HEK293 (cell line): ENCODE data around the gene HPX.
A peak's percentile ranks its signal among the peaks of the same experiment; 100 is the strongest.

Experiments
- CTCF ChIA-PET: fragments of 350-600 bp; formaldehyde crosslinking; extraction: SDS; loops from one replicate; lab custom pipeline; 2021; ENCODE audit warnings: antibody characterized with exemption; lab: Yijun Ruan, JAX
- POLR2A ChIA-PET: fragments of 300-600 bp; formaldehyde crosslinking; extraction: SDS; loops from one replicate; lab custom pipeline; 2020; ENCODE audit warnings: antibody characterized with exemption, inconsistent platforms; lab: Yijun Ruan, JAX
- H3K27ac ChIP-seq: fragments of 200-500 bp; sonication (Bioruptor generic); 2 replicates; pipeline ENCODE4 v1.5.1; 2014; ENCODE audit warnings: low read depth, low read length, control low read depth, inconsistent platforms; ENCODE audit errors: extremely low read depth
- H3K36me3 ChIP-seq, 2 experiments: fragments of 200-500 bp in 1 of 2; sonication (Bioruptor generic) in 1 of 2; 1 replicate in 1 of 2; 2 replicates in 1 of 2; pipeline ENCODE4 v1.5.1; 2014 to 2017; ENCODE audit warnings: inconsistent platforms in 2 of 2, low read length in 2 of 2; ENCODE audit not compliant: control insufficient read depth in 2 of 2, insufficient read depth in 1 of 2
- H3K4me1 ChIP-seq: fragments of 200-500 bp; sonication (Bioruptor generic); 2 replicates; pipeline ENCODE4 v1.5.1; 2014; ENCODE audit warnings: mild to moderate bottlenecking, low read length, inconsistent platforms; ENCODE audit not compliant: control insufficient read depth, insufficient read depth
- H3K4me3 ChIP-seq: 2 replicates; pipeline ENCODE4 v1.5.1; 2011; ENCODE audit warnings: low read depth, mild to moderate bottlenecking, control low read depth, low read length, moderate library complexity
- H3K9me3 ChIP-seq: fragments of 200-500 bp; sonication (Bioruptor generic); 2 replicates; pipeline ENCODE4 v1.5.1; 2014; ENCODE audit warnings: low read depth, low read length, inconsistent platforms; ENCODE audit not compliant: control insufficient read depth, insufficient read depth
- BCL11B ChIP-seq: fragments of 450-650 bp; formaldehyde crosslinking; IDR thresholded peaks from 2 replicates; pipeline ENCODE4 v1.5.1; 2016; ENCODE audit warnings: low read depth, missing biosample characterization, missing genetic modification characterization
- GLI2 ChIP-seq: fragments of 450-650 bp; formaldehyde crosslinking; IDR thresholded peaks from 2 replicates; pipeline ENCODE4; 2017; ENCODE audit warnings: missing biosample characterization, missing genetic modification characterization, low read depth, borderline replicate concordance
- GLI4 ChIP-seq: fragments of 450-650 bp; formaldehyde crosslinking; IDR thresholded peaks from 2 replicates; pipeline ENCODE4 v1.5.1; 2016; ENCODE audit warnings: missing biosample characterization, missing genetic modification characterization
- KLF10 ChIP-seq: fragments of 450-650 bp; IDR thresholded peaks from 2 replicates; pipeline ENCODE4 v1.5.1; 2018; ENCODE audit warnings: missing biosample characterization, mild to moderate bottlenecking, missing genetic modification characterization
- KLF7 ChIP-seq: fragments of 450-650 bp; formaldehyde crosslinking; IDR thresholded peaks from 2 replicates; pipeline ENCODE4 v1.5.1; 2016; ENCODE audit warnings: missing biosample characterization, missing genetic modification characterization, borderline replicate concordance
- OSR2 ChIP-seq: fragments of 450-650 bp; formaldehyde crosslinking; IDR thresholded peaks from 2 replicates; pipeline ENCODE4 v1.5.1; 2016; ENCODE audit warnings: missing biosample characterization, missing genetic modification characterization
- YY2 ChIP-seq: fragments of 450-650 bp; formaldehyde crosslinking; IDR thresholded peaks from 2 replicates; pipeline ENCODE4 v1.5.1; 2016; ENCODE audit warnings: missing biosample characterization, missing genetic modification characterization
- ZNF157 ChIP-seq: fragments of 450-650 bp; formaldehyde crosslinking; IDR thresholded peaks from 2 replicates; pipeline ENCODE4 v1.5.1; 2016; ENCODE audit warnings: missing biosample characterization, missing genetic modification characterization
- ZNF239 ChIP-seq: fragments of 450-650 bp; formaldehyde crosslinking; IDR thresholded peaks from 2 replicates; pipeline ENCODE4 v1.5.1; 2016; ENCODE audit warnings: missing biosample characterization, missing genetic modification characterization
- ZNF274 ChIP-seq, 2 experiments: fragments of 200-500 bp in 1 of 2; fragments of 450-650 bp in 1 of 2; sonication (Bioruptor generic) in 1 of 2; formaldehyde crosslinking in 1 of 2; IDR thresholded peaks; 2 replicates each; pipeline versions ENCODE4 v1.5.1 to v1.6.1; 2014 to 2016; ENCODE audit warnings: borderline replicate concordance in 1 of 2, inconsistent platforms in 1 of 2, low read length in 1 of 2, missing biosample characterization in 1 of 2, missing genetic modification characterization in 1 of 2
- ZNF324 ChIP-seq: fragments of 450-650 bp; formaldehyde crosslinking; IDR thresholded peaks from 2 replicates; pipeline ENCODE4 v1.5.1; 2016; ENCODE audit warnings: missing biosample characterization, missing genetic modification characterization
- ZNF404 ChIP-seq: fragments of 450-650 bp; formaldehyde crosslinking; IDR thresholded peaks from 2 replicates; pipeline ENCODE4 v1.5.1; 2017; ENCODE audit warnings: missing biosample characterization, missing genetic modification characterization
- ZNF585B ChIP-seq: fragments of 450-650 bp; formaldehyde crosslinking; IDR thresholded peaks from 2 replicates; pipeline ENCODE4 v1.5.1; 2016; ENCODE audit warnings: missing biosample characterization, missing genetic modification characterization
- ZNF664 ChIP-seq: fragments of 450-650 bp; formaldehyde crosslinking; IDR thresholded peaks from 2 replicates; pipeline ENCODE4 v1.5.1; 2016; ENCODE audit warnings: missing biosample characterization, missing genetic modification characterization
- ZNF707 ChIP-seq: fragments of 450-650 bp; formaldehyde crosslinking; IDR thresholded peaks from 2 replicates; pipeline ENCODE4 v1.5.1; 2016; ENCODE audit warnings: missing biosample characterization, missing genetic modification characterization
- ZNF830 ChIP-seq: fragments of 450-650 bp; IDR thresholded peaks from 2 replicates; pipeline ENCODE4 v1.5.0; 2018; ENCODE audit warnings: missing biosample characterization, missing genetic modification characterization, low read depth, mild to moderate bottlenecking, moderate library complexity
- ZXDB ChIP-seq: fragments of 450-650 bp; formaldehyde crosslinking; IDR thresholded peaks from 2 replicates; pipeline ENCODE4 v1.5.1; 2016; ENCODE audit warnings: missing biosample characterization, missing genetic modification characterization
- TF ChIP-seq, protein P1 (sequence below): fragments of 450-650 bp; formaldehyde crosslinking; IDR thresholded peaks from 2 replicates; pipeline ENCODE4 v1.5.1; 2017; ENCODE audit warnings: missing biosample characterization, mild to moderate bottlenecking, missing genetic modification characterization, moderate library complexity
- TF ChIP-seq, protein P2 (sequence below): fragments of 450-650 bp; formaldehyde crosslinking; IDR thresholded peaks from 2 replicates; pipeline ENCODE4 v1.5.1; 2016; ENCODE audit warnings: missing biosample characterization, missing genetic modification characterization
- TF ChIP-seq, protein P3 (sequence below): IDR thresholded peaks from 2 replicates; pipeline ENCODE4 v1.6.1; 2011; ENCODE audit warnings: mild to moderate bottlenecking, low read depth, low read length, borderline replicate concordance

The HPX gene

DNA sequence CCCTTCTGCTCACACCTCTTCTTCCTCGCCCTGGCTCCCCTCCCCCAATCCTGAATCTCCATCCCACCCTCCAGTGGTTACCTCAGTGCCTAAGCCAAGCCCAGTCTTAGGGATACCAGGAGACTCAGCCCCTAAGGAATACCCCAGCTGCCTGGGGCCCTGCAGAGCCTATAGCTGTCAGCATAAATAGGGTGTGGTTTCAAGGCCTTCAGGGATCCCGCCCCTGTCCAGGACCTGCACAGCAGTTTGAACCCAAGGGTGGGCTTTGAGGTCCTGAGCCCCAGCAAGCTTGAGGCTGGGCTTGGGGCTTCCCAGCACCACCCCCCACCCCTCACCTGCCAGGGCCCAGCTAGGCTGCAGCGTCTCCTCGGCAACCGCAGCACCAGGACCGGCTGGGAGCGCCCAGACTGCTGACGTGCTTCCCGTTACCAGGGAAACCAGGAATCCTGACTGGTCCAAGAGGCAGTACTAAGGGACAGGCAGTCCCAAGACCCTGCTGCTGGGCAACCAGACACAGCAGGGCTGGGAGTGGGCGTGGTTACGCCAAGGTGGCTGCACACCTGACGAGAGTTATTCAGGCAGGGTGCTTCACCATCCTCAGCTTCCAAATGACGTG, 35.6 kb downstream of the HPX start:
- CTCF ChIA-PET, result interaction anchor here (1.0 to 1.7 kb wide), 3 partner anchors 27 to 126 kb away, joined by 3 to 5 read pairs (median 3); no protein-coding TSS in a partner anchor
- Histone ChIP-seq H3K9me3 (no peaks in the 10 kb centered on the region), H3K36me3 (peaks cover 0 to 66% of the 10 kb centered on the region in 2 experiments; a peak in 1 of 3 replicates), H3K4me3 (no peak overlapping the region), H3K27ac (no peak overlapping the region), H3K4me1 (no peaks in the 10 kb centered on the region)
- POLR2A ChIA-PET, result no interaction called here
- no peak for TF ChIP-seq BCL11B (tag by site-specific recombination)
- TF ChIP-seq, protein P1, sequence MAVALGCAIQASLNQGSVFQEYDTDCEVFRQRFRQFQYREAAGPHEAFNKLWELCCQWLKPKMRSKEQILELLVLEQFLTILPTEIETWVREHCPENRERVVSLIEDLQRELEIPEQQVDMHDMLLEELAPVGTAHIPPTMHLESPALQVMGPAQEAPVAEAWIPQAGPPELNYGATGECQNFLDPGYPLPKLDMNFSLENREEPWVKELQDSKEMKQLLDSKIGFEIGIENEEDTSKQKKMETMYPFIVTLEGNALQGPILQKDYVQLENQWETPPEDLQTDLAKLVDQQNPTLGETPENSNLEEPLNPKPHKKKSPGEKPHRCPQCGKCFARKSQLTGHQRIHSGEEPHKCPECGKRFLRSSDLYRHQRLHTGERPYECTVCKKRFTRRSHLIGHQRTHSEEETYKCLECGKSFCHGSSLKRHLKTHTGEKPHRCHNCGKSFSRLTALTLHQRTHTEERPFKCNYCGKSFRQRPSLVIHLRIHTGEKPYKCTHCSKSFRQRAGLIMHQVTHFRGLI, result 0 out of 2 replicates have a peak, but pooled peaks have one; percentile 8

DNA sequence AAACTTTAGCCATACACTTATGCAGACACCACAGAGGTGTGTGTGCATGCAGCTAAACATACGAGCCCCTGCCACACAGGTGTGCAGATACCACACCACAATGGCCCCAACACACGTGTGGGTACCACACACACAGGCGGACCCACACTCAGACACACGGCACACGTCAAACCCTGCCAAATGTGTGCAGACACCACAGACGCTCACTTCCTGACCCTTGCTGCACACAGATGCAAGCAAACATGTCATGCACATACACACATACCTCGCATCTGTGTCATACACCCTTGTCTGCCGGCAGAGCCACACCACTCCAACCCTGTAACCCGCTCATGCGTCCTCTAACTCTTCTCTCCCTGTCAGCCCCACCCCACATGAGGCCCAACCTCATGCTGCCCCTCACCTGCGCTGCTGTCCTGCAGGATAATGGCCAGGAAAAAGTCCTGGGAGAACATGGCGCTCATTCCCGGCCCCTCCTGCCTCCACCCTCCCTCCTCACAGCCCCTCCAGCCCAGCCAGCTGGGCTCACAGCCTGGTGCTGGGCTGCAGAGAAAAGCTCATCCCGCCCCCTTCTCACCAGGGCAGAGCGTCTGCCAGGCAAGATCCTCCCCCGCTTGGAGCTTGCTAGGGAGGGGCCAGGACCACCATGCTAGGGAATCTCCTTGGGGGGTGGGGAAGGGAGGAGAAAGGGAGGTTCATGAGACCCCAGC, 36.3 kb downstream of the HPX start:
- H3K4me1 ChIP-seq, result no peaks in the 10 kb centered on the region
- no peaks in the 10 kb centered on the region for H3K9me3 ChIP-seq
- POLR2A ChIA-PET, result no interaction called here
- CTCF ChIA-PET, result interaction anchor here (1.0 to 1.9 kb wide), 3 partner anchors 39 to 126 kb away, joined by 3 to 4 read pairs (median 3); no protein-coding TSS in a partner anchor
- TF ChIP-seq ZNF664 (tag by site-specific recombination) (no peak), ZNF830 (tag by site-specific recombination) (no peak), GLI2 (tag by site-specific recombination) (no peak), BCL11B (tag by site-specific recombination) (no peak), ZXDB (no peak), ZNF274 (IDR thresholded peaks at IDR 0.05; ENCODE audit: low read length) (no peak), ZNF274 (tag by site-specific recombination; IDR thresholded peaks at IDR 0.05; ENCODE audit: borderline replicate concordance) (no peak)
- TF ChIP-seq, protein P1, result peak; percentile 85
- TF ChIP-seq, all 188 proteins: peak for 1
- Histone ChIP-seq H3K36me3 (peaks cover 0 to 66% of the 10 kb centered on the region in 2 experiments; a peak in 1 of 3 replicates), H3K4me3 (no peak overlapping the region), H3K27ac (no peak overlapping the region)

DNA sequence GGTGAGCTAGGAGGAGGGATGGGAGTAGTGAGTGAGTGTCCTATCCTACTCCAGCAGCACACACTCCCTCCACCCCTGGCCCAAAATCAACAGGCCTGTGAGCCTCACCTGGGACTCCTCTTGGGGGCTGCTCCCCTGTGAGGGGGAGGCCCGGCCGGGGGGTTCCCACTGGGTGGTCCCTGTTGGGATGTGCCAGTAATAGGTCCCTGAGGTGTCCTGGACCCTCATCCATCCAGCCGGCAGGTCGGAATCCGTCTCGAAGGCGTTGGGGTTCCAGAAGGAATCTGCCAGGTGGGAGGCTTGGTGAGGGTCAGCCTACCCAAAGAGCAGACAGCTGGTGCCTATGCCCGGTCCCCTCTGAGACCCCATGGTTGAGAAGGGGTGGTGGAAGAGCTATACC, 37.2 kb downstream of the HPX start:
- no peak overlapping the region for H3K27ac ChIP-seq
- no peak overlapping the region for H3K4me3 ChIP-seq
- ChIA-PET CTCF (interaction anchor here (1.3 to 2.0 kb wide), 3 partner anchors 24 to 41 kb away, joined by 3 to 7 read pairs (median 4); no protein-coding TSS in a partner anchor), POLR2A (interaction anchor here (0.6 kb wide), 1 partner anchor 15 kb away, joined by 3 read pairs; the partner anchor contains the start of gene APBB1)
- H3K36me3 ChIP-seq, result peaks cover 0 to 66% of the 10 kb centered on the region in 2 experiments; a peak in 1 of 3 replicates
- no peaks in the 10 kb centered on the region for H3K4me1 ChIP-seq
- H3K9me3 ChIP-seq, result no peaks in the 10 kb centered on the region
- TF ChIP-seq OSR2, result no peak
- TF ChIP-seq KLF10 (tag by site-specific recombination), result no peak
- TF ChIP-seq, protein P2, sequence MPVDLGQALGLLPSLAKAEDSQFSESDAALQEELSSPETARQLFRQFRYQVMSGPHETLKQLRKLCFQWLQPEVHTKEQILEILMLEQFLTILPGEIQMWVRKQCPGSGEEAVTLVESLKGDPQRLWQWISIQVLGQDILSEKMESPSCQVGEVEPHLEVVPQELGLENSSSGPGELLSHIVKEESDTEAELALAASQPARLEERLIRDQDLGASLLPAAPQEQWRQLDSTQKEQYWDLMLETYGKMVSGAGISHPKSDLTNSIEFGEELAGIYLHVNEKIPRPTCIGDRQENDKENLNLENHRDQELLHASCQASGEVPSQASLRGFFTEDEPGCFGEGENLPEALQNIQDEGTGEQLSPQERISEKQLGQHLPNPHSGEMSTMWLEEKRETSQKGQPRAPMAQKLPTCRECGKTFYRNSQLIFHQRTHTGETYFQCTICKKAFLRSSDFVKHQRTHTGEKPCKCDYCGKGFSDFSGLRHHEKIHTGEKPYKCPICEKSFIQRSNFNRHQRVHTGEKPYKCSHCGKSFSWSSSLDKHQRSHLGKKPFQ, result no peak
- TF ChIP-seq, protein P3, sequence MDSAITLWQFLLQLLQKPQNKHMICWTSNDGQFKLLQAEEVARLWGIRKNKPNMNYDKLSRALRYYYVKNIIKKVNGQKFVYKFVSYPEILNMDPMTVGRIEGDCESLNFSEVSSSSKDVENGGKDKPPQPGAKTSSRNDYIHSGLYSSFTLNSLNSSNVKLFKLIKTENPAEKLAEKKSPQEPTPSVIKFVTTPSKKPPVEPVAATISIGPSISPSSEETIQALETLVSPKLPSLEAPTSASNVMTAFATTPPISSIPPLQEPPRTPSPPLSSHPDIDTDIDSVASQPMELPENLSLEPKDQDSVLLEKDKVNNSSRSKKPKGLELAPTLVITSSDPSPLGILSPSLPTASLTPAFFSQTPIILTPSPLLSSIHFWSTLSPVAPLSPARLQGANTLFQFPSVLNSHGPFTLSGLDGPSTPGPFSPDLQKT, result no peak
- no peak for TF ChIP-seq ZNF157 (tag by site-specific recombination)
- TF ChIP-seq ZNF585B (tag by site-specific recombination), result no peak
- TF ChIP-seq ZNF707 (tag by site-specific recombination), result no peak
- no peak for TF ChIP-seq YY2
- no peak for TF ChIP-seq ZNF404 (tag by site-specific recombination)
- TF ChIP-seq BCL11B (tag by site-specific recombination), result no peak
- no peak for TF ChIP-seq ZNF324 (tag by site-specific recombination)
- TF ChIP-seq KLF7 (tag by site-specific recombination), result no peak
- no peak for TF ChIP-seq ZNF239 (tag by site-specific recombination)
- TF ChIP-seq GLI4, result no peak
